HCT116 (cell line): ENCODE results near the gene PIK3IP1. TPM values are rescaled to one million over a fixed set of nuclear protein-coding genes. Genes with fewer than 3 reads are reported as not detected.

Experiments
- ATAC-seq: fragments of 200-7000 bp; cut with Tn5 transposase; 2 replicates; pipeline ENCODE4 v1.9.1; 2020; ENCODE audit warnings: mild to moderate bottlenecking, moderate library complexity
- BruUV-seq: library from RNA; stranded (reverse); fragments of 400-500 nt; replicated peaks from 2 replicates; lab custom pipeline; 2021; lab: Mats Ljungman, UMichigan
- CTCF ChIA-PET: fragments of 300-600 bp; sonication (Branson Sonifier 250); formaldehyde crosslinking; loops from one replicate; lab custom pipeline; 2021; ENCODE audit warnings: antibody characterized with exemption; lab: Charles Lee
- POLR2A ChIA-PET: fragments of 300-600, 350-600 bp; sonication (Branson Sonifier 250); formaldehyde crosslinking; loops from one replicate; lab custom pipeline; 2021; ENCODE audit warnings: antibody characterized with exemption; lab: Charles Lee
- RAD21 ChIA-PET, 2 experiments: fragments of 300-600 bp; sonication (Branson Sonifier 250); formaldehyde crosslinking; loops; one replicate each; lab custom pipeline; 2023; ENCODE audit warnings: low total read pairs in 2 of 2; ENCODE audit not compliant: uncharacterized antibody in 2 of 2, unreplicated experiment in 2 of 2, low non-redundant PET in 1 of 2; lab: Charles Lee
- DNase-seq: peaks from one replicate; pipeline ENCODE4 v3.0.0-alpha.2; 2010; ENCODE audit warnings: low read depth, low spot score
- H2AFZ ChIP-seq: fragments of 200-600 bp; shearing (Covaris generic), sonication (generic); 2 replicates; pipeline ENCODE4 v1.6.1; 2017; ENCODE audit warnings: low read depth, mixed run types, mixed read lengths, antibody characterized with exemption, low read length; ENCODE audit not compliant: poor library complexity, severe bottlenecking
- H3K27ac ChIP-seq: 2 replicates; pipeline ENCODE4 v1.5.1; 2012; ENCODE audit warnings: low read depth, low read length
- H3K27me3 ChIP-seq: fragments of 200-600 bp; sonication (generic); 2 replicates; pipeline ENCODE4 v1.6.1; 2016; ENCODE audit warnings: mixed run types, low read length, mixed read lengths; ENCODE audit not compliant: insufficient read depth
- H3K36me3 ChIP-seq, 2 experiments: fragments of 200-500 bp in 1 of 2; fragments of 200-600 bp in 1 of 2; sonication (Bioruptor generic) in 1 of 2; sonication (generic) in 1 of 2; 2 replicates each; pipeline versions ENCODE4 v1.5.1 to v1.6.1; 2014 to 2016; ENCODE audit warnings: low read length in 2 of 2, inconsistent platforms in 1 of 2, mixed read lengths in 1 of 2, mixed run types in 1 of 2; ENCODE audit not compliant: insufficient read depth in 2 of 2, control insufficient read depth in 1 of 2
- H3K4me1 ChIP-seq, 2 experiments: fragments of 200-600 bp in 1 of 2; sonication (generic) in 1 of 2; 2 replicates each; pipeline versions ENCODE4 v1.5.1 to v1.6.1; 2012 to 2017; ENCODE audit warnings: low read length in 2 of 2, inconsistent platforms in 1 of 2, mild to moderate bottlenecking in 1 of 2, mixed read lengths in 1 of 2, mixed run types in 1 of 2, moderate library complexity in 1 of 2; ENCODE audit not compliant: insufficient read depth in 2 of 2, control insufficient read depth in 1 of 2
- H3K4me2 ChIP-seq: fragments of 200-600 bp; sonication (generic); 2 replicates; pipeline ENCODE4 v1.6.1; 2017; ENCODE audit warnings: mixed run types, low read length, mixed read lengths
- H3K4me3 ChIP-seq, 2 experiments: fragments of 200-600 bp in 1 of 2; sonication (generic) in 1 of 2; replicated peaks in 1 of 2; 2 replicates each; pipeline ENCODE4 v1.5.1; 2011 to 2016; ENCODE audit warnings: low read length in 2 of 2, control low read depth in 1 of 2, low read depth in 1 of 2, mild to moderate bottlenecking in 1 of 2, mixed read lengths in 1 of 2, mixed run types in 1 of 2
- H3K79me2 ChIP-seq: fragments of 200-600 bp; sonication (generic); 2 replicates; pipeline ENCODE4 v1.6.1; 2017; ENCODE audit warnings: mild to moderate bottlenecking, mixed run types, low read length, moderate library complexity, mixed read lengths; ENCODE audit not compliant: insufficient read depth
- H3K9ac ChIP-seq: fragments of 200-600 bp; sonication (generic); 2 replicates; pipeline ENCODE4 v1.6.1; 2016; ENCODE audit warnings: low read length, mixed read lengths
- H3K9me2 ChIP-seq: fragments of 200-600 bp; sonication (generic), shearing (Covaris generic); 2 replicates; pipeline ENCODE4 v1.6.1; 2017; ENCODE audit warnings: mixed run types, mild to moderate bottlenecking, moderate library complexity; ENCODE audit not compliant: insufficient read depth
- H3K9me3 ChIP-seq, 2 experiments: fragments of 200-500 bp in 1 of 2; fragments of 200-600 bp in 1 of 2; sonication (Bioruptor generic) in 1 of 2; sonication (generic) in 1 of 2; 2 replicates each; pipeline ENCODE4 v1.6.1; 2014 to 2017; ENCODE audit warnings: low read length in 2 of 2, mixed read lengths in 2 of 2, inconsistent platforms in 1 of 2, low read depth in 1 of 2, mild to moderate bottlenecking in 1 of 2, mixed run types in 1 of 2, moderate library complexity in 1 of 2; ENCODE audit not compliant: control insufficient read depth in 1 of 2, insufficient read depth in 1 of 2
- H4K20me1 ChIP-seq: fragments of 200-600 bp; sonication (generic), shearing (Covaris generic); 2 replicates; pipeline ENCODE4 v1.6.1; 2017; ENCODE audit warnings: mixed run types, mild to moderate bottlenecking, moderate library complexity; ENCODE audit not compliant: insufficient read depth
- ATF3 ChIP-seq: IDR thresholded peaks from 2 replicates; pipeline ENCODE4 v1.6.1; 2012
- CBX3 ChIP-seq: IDR thresholded peaks from 2 replicates; pipeline ENCODE4 v1.6.1; 2012; ENCODE audit warnings: low read depth
- EGR1 ChIP-seq: IDR thresholded peaks from 2 replicates; pipeline ENCODE4 v1.6.1; 2012; ENCODE audit warnings: low read depth
- ELF1 ChIP-seq: IDR thresholded peaks from 2 replicates; pipeline ENCODE4 v1.6.1; 2012; ENCODE audit warnings: low read depth, borderline replicate concordance
- EZH2 ChIP-seq: fragments of 200-600 bp; sonication (generic); IDR thresholded peaks from 2 replicates; pipeline ENCODE4 v1.6.1; 2017; ENCODE audit warnings: antibody characterized with exemption, mixed run types
- JUND ChIP-seq: IDR thresholded peaks from 2 replicates; pipeline ENCODE4 v1.6.1; 2012
- POLR2A ChIP-seq: IDR thresholded peaks from 2 replicates; pipeline ENCODE4 v1.7.0; 2011; ENCODE audit warnings: borderline replicate concordance; ENCODE audit not compliant: insufficient read depth, insufficient read length; ENCODE audit errors: extremely low read depth
- RAD21 ChIP-seq: IDR thresholded peaks from 2 replicates; pipeline ENCODE4 v1.6.1; 2012; ENCODE audit warnings: low read depth, mild to moderate bottlenecking
- SIN3A ChIP-seq: IDR thresholded peaks from 2 replicates; pipeline ENCODE4 v1.6.1; 2012; ENCODE audit warnings: low read depth
- SP1 ChIP-seq: IDR thresholded peaks from 2 replicates; pipeline ENCODE4 v1.6.1; 2012; ENCODE audit warnings: low read depth
- SRF ChIP-seq: IDR thresholded peaks from 2 replicates; pipeline ENCODE4 v1.6.1; 2012; ENCODE audit warnings: low read depth
- TCF7L2 ChIP-seq: IDR thresholded peaks from 2 replicates; pipeline ENCODE4 v1.7.0; 2011; ENCODE audit warnings: borderline replicate concordance, inconsistent platforms; ENCODE audit not compliant: insufficient read depth, insufficient read length; ENCODE audit errors: extremely low read depth
- YY1 ChIP-seq: IDR thresholded peaks from 2 replicates; pipeline ENCODE4 v1.6.1; 2011; ENCODE audit warnings: low read length, low read depth, moderate library complexity, mild to moderate bottlenecking; ENCODE audit not compliant: insufficient replicate concordance; ENCODE audit errors: extremely low read depth
- ZBTB33 ChIP-seq: IDR thresholded peaks from 2 replicates; pipeline ENCODE4 v1.6.1; 2011; ENCODE audit warnings: mild to moderate bottlenecking, low read length, moderate library complexity; ENCODE audit not compliant: insufficient replicate concordance; ENCODE audit errors: extremely low read depth
- ZFX ChIP-seq: fragments of 450-650 bp; IDR thresholded peaks from 2 replicates; pipeline ENCODE4 v1.6.1; 2017
- ZNF274 ChIP-seq: fragments of 200-500 bp; sonication (Bioruptor generic); IDR thresholded peaks from 2 replicates; pipeline ENCODE4 v1.6.1; 2014; ENCODE audit warnings: mild to moderate bottlenecking, low read depth, low read length, inconsistent platforms
- intact Hi-C: fragments of 100-400 bp; cut with micrococcal nuclease; formaldehyde crosslinking; loops from 2 replicates; pipeline ENCODE4 v1.10.0; 2022
- total RNA-seq: library from RNA; stranded (reverse); gene quantifications from one replicate; pipeline ENCODE4 v1.2.1, GENCODE V29; 2021; ENCODE audit not compliant: unreplicated experiment
- TF ChIP-seq, protein P1 (sequence below): IDR thresholded peaks from 2 replicates; pipeline ENCODE4 v1.6.1; 2012
- TF ChIP-seq, protein P2 (sequence below), 3 experiments: fragments of 200-600 bp in 1 of 3; sonication (generic) in 1 of 3; IDR thresholded peaks in 2 of 3; conservative IDR thresholded peaks in 1 of 3; 2 replicates each; pipeline ENCODE4 v1.5.1; 2012 to 2017; ENCODE audit warnings: low read depth in 2 of 3, low read length in 2 of 3, antibody characterized with exemption in 1 of 3, borderline replicate concordance in 1 of 3, control low read depth in 1 of 3, mild to moderate bottlenecking in 1 of 3, mixed read lengths in 1 of 3, mixed run types in 1 of 3, moderate library complexity in 1 of 3; ENCODE audit not compliant: insufficient read depth in 1 of 3
- TF ChIP-seq, protein P3 (sequence below): IDR thresholded peaks from 2 replicates; pipeline ENCODE4 v1.6.1; 2012; ENCODE audit warnings: low read depth

The PIK3IP1 gene
- total RNA-seq, 1 experiment from 2014 or later = 1.6 TPM

DNA sequence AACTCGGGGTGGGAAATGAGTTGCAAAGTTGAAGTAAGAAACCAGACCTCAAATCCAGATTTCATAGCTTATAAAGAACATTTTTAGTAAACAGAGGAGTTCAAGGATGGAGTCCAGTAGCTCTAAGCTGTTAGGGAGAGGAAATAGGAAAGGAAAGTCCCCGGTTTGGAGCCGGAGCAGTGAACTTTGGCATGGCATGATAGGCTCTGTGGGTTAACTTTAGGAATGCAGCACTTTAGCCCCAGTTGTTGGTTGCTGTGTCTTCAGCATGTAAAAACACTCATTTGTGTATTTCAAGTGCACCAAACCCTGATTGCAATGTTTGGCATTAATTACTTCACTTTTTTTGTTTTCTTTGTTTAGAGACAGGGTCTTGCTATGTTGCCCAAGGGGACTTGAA lies 8.6 kb upstream of the PIK3IP1 start:
- Histone ChIP-seq H3K9me2 (no peaks in the 10 kb centered on the region), H3K9me3 (no peaks in the 10 kb centered on the region), H3K4me2 (no peak overlapping the region)
- DNase-seq = no peak
- no peak for TF ChIP-seq SIN3A
- TF ChIP-seq ZNF274 = no peak
- TF ChIP-seq TCF7L2 = no peak
- TF ChIP-seq, protein P1, sequence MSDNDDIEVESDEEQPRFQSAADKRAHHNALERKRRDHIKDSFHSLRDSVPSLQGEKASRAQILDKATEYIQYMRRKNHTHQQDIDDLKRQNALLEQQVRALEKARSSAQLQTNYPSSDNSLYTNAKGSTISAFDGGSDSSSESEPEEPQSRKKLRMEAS = no peak
- TF ChIP-seq ZFX = no peak
- no peak for TF ChIP-seq JUND
- TF ChIP-seq RAD21 = no peak
- no peak for TF ChIP-seq ATF3
- no peak for TF ChIP-seq ELF1
- TF ChIP-seq, protein P2, sequence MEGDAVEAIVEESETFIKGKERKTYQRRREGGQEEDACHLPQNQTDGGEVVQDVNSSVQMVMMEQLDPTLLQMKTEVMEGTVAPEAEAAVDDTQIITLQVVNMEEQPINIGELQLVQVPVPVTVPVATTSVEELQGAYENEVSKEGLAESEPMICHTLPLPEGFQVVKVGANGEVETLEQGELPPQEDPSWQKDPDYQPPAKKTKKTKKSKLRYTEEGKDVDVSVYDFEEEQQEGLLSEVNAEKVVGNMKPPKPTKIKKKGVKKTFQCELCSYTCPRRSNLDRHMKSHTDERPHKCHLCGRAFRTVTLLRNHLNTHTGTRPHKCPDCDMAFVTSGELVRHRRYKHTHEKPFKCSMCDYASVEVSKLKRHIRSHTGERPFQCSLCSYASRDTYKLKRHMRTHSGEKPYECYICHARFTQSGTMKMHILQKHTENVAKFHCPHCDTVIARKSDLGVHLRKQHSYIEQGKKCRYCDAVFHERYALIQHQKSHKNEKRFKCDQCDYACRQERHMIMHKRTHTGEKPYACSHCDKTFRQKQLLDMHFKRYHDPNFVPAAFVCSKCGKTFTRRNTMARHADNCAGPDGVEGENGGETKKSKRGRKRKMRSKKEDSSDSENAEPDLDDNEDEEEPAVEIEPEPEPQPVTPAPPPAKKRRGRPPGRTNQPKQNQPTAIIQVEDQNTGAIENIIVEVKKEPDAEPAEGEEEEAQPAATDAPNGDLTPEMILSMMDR (IDR thresholded peaks at IDR 0.05 in 2 of 3, conservative IDR thresholded peaks at IDR 0.05 in 1 of 3; ENCODE audit: borderline replicate concordance in 1 of 3, insufficient read depth in 1 of 3, low read depth in 2 of 3, low read length in 2 of 3) = no peak
- TF ChIP-seq EGR1 = no peak
- TF ChIP-seq SRF = no peak
- TF ChIP-seq ZBTB33 = no peak
- no peak for TF ChIP-seq CBX3
- TF ChIP-seq POLR2A = no peak
- no peak for TF ChIP-seq YY1
- no peak for TF ChIP-seq EZH2
- TF ChIP-seq SP1 = no peak
- TF ChIP-seq, protein P3, sequence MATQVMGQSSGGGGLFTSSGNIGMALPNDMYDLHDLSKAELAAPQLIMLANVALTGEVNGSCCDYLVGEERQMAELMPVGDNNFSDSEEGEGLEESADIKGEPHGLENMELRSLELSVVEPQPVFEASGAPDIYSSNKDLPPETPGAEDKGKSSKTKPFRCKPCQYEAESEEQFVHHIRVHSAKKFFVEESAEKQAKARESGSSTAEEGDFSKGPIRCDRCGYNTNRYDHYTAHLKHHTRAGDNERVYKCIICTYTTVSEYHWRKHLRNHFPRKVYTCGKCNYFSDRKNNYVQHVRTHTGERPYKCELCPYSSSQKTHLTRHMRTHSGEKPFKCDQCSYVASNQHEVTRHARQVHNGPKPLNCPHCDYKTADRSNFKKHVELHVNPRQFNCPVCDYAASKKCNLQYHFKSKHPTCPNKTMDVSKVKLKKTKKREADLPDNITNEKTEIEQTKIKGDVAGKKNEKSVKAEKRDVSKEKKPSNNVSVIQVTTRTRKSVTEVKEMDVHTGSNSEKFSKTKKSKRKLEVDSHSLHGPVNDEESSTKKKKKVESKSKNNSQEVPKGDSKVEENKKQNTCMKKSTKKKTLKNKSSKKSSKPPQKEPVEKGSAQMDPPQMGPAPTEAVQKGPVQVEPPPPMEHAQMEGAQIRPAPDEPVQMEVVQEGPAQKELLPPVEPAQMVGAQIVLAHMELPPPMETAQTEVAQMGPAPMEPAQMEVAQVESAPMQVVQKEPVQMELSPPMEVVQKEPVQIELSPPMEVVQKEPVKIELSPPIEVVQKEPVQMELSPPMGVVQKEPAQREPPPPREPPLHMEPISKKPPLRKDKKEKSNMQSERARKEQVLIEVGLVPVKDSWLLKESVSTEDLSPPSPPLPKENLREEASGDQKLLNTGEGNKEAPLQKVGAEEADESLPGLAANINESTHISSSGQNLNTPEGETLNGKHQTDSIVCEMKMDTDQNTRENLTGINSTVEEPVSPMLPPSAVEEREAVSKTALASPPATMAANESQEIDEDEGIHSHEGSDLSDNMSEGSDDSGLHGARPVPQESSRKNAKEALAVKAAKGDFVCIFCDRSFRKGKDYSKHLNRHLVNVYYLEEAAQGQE = no peak
- TF ChIP-seq, all 23 proteins: peak for 0
- no peak overlapping the region for H3K27ac ChIP-seq
- ChIA-PET RAD21 (no interaction called here), POLR2A (no interaction called here), CTCF (interaction anchor here (1.1 to 4.6 kb wide), 2 partner anchors 9 to 12 kb away, joined by 4 to 21 read pairs; partner anchors contain the start of gene PIK3IP1)
- no peaks in the 10 kb centered on the region for H3K36me3 ChIP-seq
- H2AFZ ChIP-seq = no peak overlapping the region
- intact Hi-C loops = no loop called here
- no peaks in the 10 kb centered on the region for H3K79me2 ChIP-seq
- H3K4me3 ChIP-seq = no peak overlapping the region
- H3K27me3 ChIP-seq = peaks cover 9% of the 10 kb centered on the region; the same call in 1 of the 2 replicates
- no peaks in the 10 kb centered on the region for H4K20me1 ChIP-seq
- H3K9ac ChIP-seq = no peak overlapping the region
- no peak for ATAC-seq
- peaks cover 0 to 7% of the 10 kb centered on the region in 2 experiments; a peak in 3 of 4 replicates for H3K4me1 ChIP-seq
- no TSS peak for BruUV-seq
